ENCODE measurements around the gene MAGEB17. TPM values are rescaled to one million over a fixed set of nuclear protein-coding genes. Genes with fewer than 3 reads are reported as not detected.

MAGEB17 gene
- total and polyA plus RNA-seq, 2 experiments from 2014 or later = 0.14 to 0.42 TPM

- TF ChIP-seq REST (IDR thresholded peaks at IDR 0.05; ENCODE audit: unreplicated experiment) = no peak
- no peak for TF ChIP-seq EZH2phosphoT487 (IDR thresholded peaks at IDR 0.05; ENCODE audit: unreplicated experiment)
- no peak for TF ChIP-seq ETS1 (IDR thresholded peaks at IDR 0.05)
These were observed 19.9 kb downstream of the MAGEB17 start (continued) for GRCh38 chrX:16187024-16187760.

GRCh38 chrX:16188687-16189086 lies 21.4 kb downstream of the MAGEB17 start:
- Mint-ChIP-seq H3K27ac (no peak overlapping the region), H3K27me3 (ENCODE audit: insufficient read depth, low read depth, poor library complexity) (no peaks in the 10 kb centered on the region), H3K36me3 (ENCODE audit: low read depth) (peaks cover 3% of the 10 kb centered on the region), H3K4me3 (no peak overlapping the region), H3K9me3 (peaks cover 4% of the 10 kb centered on the region; the same call in 1 of the 3 replicates), H3K4me1 (peaks cover 32% of the 10 kb centered on the region)
- ATAC-seq (no peak), DNase-seq (ENCODE audit: low spot score) (no peak)
- H3K36me3 ChIP-seq (ENCODE audit: insufficient read depth) = no peaks in the 10 kb centered on the region
- no peaks in the 10 kb centered on the region for H3K79me2 ChIP-seq (replicated peaks; ENCODE audit: insufficient read depth)
- H3K27me3 ChIP-seq (ENCODE audit: insufficient read depth) = no peaks in the 10 kb centered on the region
- no peak overlapping the region for H2AFZ ChIP-seq
- H3K4me3 ChIP-seq = no peak overlapping the region
- no peak overlapping the region for H3K4me2 ChIP-seq
- H3F3A ChIP-seq (replicated peaks; ENCODE audit: low read depth) = peaks cover 4% of the 10 kb centered on the region; the same call in 1 of the 2 replicates
- no peaks in the 10 kb centered on the region for H3K9me2 ChIP-seq (ENCODE audit: insufficient read depth)
- no peaks in the 10 kb centered on the region for H4K20me1 ChIP-seq (replicated peaks; ENCODE audit: insufficient read depth)
- H3K4me1 ChIP-seq (ENCODE audit: insufficient read depth) = peaks cover 18% of the 10 kb centered on the region
- H3K27ac ChIP-seq (ENCODE audit: low read depth) = no peak overlapping the region
- TF ChIP-seq ZNF331 (CRISPR knock-in tag; IDR thresholded peaks at IDR 0.05; ENCODE audit: low read depth) (no peak), EZH2 (IDR thresholded peaks at IDR 0.05; ENCODE audit: low read depth, unreplicated experiment) (no peak), REST (IDR thresholded peaks at IDR 0.05; ENCODE audit: unreplicated experiment) (no peak), JUNB (IDR thresholded peaks at IDR 0.05; ENCODE audit: unreplicated experiment) (no peak), CREB1 (CRISPR knock-in tag; IDR thresholded peaks at IDR 0.05; ENCODE audit: low read depth) (no peak), ZNF114 (CRISPR knock-in tag; IDR thresholded peaks at IDR 0.05) (no peak), ETS1 (IDR thresholded peaks at IDR 0.05) (no peak), POLR2AphosphoS5 (IDR thresholded peaks at IDR 0.05; ENCODE audit: low read depth) (no peak), NANOG (IDR thresholded peaks at IDR 0.05; ENCODE audit: borderline replicate concordance) (no peak)
